Stomach (tissue), 9 donors: Measurements from ENCODE around the gene CUL1. TPM values are rescaled to one million over a fixed set of nuclear protein-coding genes. Genes with fewer than 3 reads are reported as not detected.

Source experiments
- DNase-seq, 2 donors: peaks; one replicate each; pipeline versions ENCODE4 v3.0.0 to v3.0.0-alpha.2; 2013 to 2019
- H3K27ac ChIP-seq, 5 donors: fragments of 200-600 bp in 4 of 5; sonication (generic) in 4 of 5; one replicate each; pipeline ENCODE4 v1.5.1; 2013 to 2019; ENCODE audit warnings: mild to moderate bottlenecking in 1 of 5, moderate library complexity in 1 of 5
- H3K27me3 ChIP-seq, 3 donors: fragments of 200-600 bp; sonication (generic); one replicate each; pipeline ENCODE4 v1.5.1; 2017 to 2019; ENCODE audit warnings: mixed run types in 1 of 3
- H3K36me3 ChIP-seq, 4 donors: fragments of 200-600 bp; sonication (generic); 1 replicate in 3 of 4; 2 replicates in 1 of 4; pipeline ENCODE4 v1.5.1; 2016 to 2019
- H3K4me1 ChIP-seq, 4 donors: fragments of 200-600 bp; sonication (generic); one replicate each; pipeline ENCODE4 v1.5.1; 2016 to 2019
- H3K4me3 ChIP-seq, 4 donors: fragments of 200-600 bp; sonication (generic) in 3 of 4; one replicate each; pipeline ENCODE4 v1.5.1; 2016 to 2019; ENCODE audit warnings: mild to moderate bottlenecking in 1 of 4
- H3K9me3 ChIP-seq, 4 donors: fragments of 200-600 bp; sonication (generic); one replicate each; pipeline ENCODE4 v1.5.1; 2016 to 2019
- EP300 ChIP-seq: sonication (generic); formaldehyde crosslinking; IDR thresholded peaks from one replicate; pipeline ENCODE4 v1.6.1; 2017; ENCODE audit warnings: antibody characterized with exemption
- POLR2A ChIP-seq, 4 donors: fragments of 450-650 bp; IDR thresholded peaks; one replicate each; pipeline ENCODE4 v1.6.1; 2016; ENCODE audit warnings: antibody characterized with exemption in 4 of 4, control low read depth in 2 of 4, mild to moderate bottlenecking in 1 of 4, moderate library complexity in 1 of 4
- POLR2AphosphoS5 ChIP-seq, 3 donors: sonication (generic); formaldehyde crosslinking; IDR thresholded peaks; one replicate each; pipeline ENCODE4 v1.6.1; 2016; ENCODE audit warnings: antibody characterized with exemption in 3 of 3
- WGBS, 5 donors: extraction: QIAGEN DNeasy Blood & Tissue Kit in 3 of 5; methylation state at CpG; one replicate each; pipeline versions ENCODE4 v1.1.5 to v1.1.7; 2013 to 2018; 5-methylcytosine and 5-hydroxymethylcytosine counted together
- intact Hi-C: fragments of 100-400 bp; cut with DNase I; formaldehyde crosslinking; loops from one replicate; pipeline ENCODE4 v1.15.1; 2023; ENCODE audit warnings: low total_unique reads
- polyA plus RNA-seq, 3 donors: library from polyadenylated mRNA; stranded (reverse); fragments of 200-250 nt; gene quantifications; one replicate each; pipeline ENCODE4 v1.2.3, GENCODE V29; 2013
- total RNA-seq, 5 donors: library from RNA; depleted of rRNA; stranded (reverse); fragments of >200 nt; gene quantifications; one replicate each; pipeline versions ENCODE4 v1.1.0 to v1.2.3, GENCODE V29; 2014 to 2016
- TF ChIP-seq, protein P1 (sequence below), 7 experiments: fragments of 450-650 bp in 4 of 7; fragments of 200-600 bp in 3 of 7; sonication (generic) in 3 of 7; IDR thresholded peaks; one replicate each; pipeline ENCODE4 v1.5.1; 2016 to 2019; ENCODE audit warnings: antibody characterized with exemption in 7 of 7, control low read depth in 2 of 7, mild to moderate bottlenecking in 1 of 7
- donor health status: healthy with polysubstance abuse.
- donor health status: Bipolar disorder and iron deficiency.
- donor health status: healthy.

Gene CUL1
- total and polyA plus RNA-seq, 8 donors: 22.5 to 56.4 (median 29.2) TPM

GRCh38 chr7:148735967-148736366 lies 37.3 kb downstream of the CUL1 start:
- DNase-seq: no peak
- Histone ChIP-seq H3K27me3 (no peaks in the 10 kb centered on the region), H3K4me1 (peaks cover 0 to 34% (median 13%) of the 10 kb centered on the region in 4 donors), H3K27ac (no peak overlapping the region), H3K36me3 (peaks cover 14 to 84% (median 63%) of the 10 kb centered on the region in 4 donors), H3K9me3 (no peaks in the 10 kb centered on the region), H3K4me3 (no peak overlapping the region)
- WGBS, 5 donors: 94 to 99% (median 97%) methylated on average over 3 of the region's 3 CpGs
- TF ChIP-seq, protein P1, sequence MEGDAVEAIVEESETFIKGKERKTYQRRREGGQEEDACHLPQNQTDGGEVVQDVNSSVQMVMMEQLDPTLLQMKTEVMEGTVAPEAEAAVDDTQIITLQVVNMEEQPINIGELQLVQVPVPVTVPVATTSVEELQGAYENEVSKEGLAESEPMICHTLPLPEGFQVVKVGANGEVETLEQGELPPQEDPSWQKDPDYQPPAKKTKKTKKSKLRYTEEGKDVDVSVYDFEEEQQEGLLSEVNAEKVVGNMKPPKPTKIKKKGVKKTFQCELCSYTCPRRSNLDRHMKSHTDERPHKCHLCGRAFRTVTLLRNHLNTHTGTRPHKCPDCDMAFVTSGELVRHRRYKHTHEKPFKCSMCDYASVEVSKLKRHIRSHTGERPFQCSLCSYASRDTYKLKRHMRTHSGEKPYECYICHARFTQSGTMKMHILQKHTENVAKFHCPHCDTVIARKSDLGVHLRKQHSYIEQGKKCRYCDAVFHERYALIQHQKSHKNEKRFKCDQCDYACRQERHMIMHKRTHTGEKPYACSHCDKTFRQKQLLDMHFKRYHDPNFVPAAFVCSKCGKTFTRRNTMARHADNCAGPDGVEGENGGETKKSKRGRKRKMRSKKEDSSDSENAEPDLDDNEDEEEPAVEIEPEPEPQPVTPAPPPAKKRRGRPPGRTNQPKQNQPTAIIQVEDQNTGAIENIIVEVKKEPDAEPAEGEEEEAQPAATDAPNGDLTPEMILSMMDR (IDR thresholded peaks at IDR 0.05): no peak
- TF ChIP-seq POLR2A (IDR thresholded peaks at IDR 0.05) (no peak), POLR2AphosphoS5 (IDR thresholded peaks at IDR 0.05) (no peak), EP300 (no peak)
- intact Hi-C loops: no loop called here

DNA sequence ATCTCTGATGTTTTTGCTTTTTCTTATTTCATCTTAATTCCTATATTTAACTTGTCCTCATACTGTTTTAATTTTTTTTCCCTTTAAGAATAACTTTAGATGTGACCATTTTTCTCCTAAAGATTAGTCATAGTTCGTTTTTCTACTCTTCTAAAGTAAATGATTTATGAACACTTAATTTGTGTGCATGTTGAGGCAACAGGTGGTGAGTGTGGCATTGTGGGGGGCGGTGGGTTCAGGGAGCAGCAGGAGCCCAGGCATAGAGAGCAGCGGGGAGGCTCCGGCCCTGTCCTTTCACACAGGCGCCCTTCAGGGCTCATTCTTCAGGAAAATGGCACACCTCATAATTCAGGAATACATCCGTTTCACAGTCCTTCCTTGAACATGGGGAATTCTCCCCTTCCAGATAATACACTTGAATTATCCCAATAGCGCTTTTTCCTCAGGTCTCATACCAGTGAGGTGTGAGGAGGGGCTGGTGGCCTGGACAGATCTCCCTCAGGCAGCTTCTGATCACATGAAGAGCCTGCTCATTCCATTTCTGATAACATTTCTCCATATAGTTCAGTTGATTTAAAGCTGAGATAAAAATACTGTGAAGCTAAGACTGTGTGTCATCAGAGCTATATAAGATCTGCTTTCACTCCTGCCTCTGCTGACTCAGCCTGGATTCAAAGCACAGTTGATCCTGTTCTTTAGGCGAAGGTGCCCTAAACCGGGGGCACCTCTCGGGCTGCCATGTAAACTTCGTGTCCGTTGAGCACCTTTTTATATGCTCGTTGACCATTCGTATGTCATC lies 40.2 kb downstream of the CUL1 start:
- Histone ChIP-seq H3K36me3 (peaks cover 0 to 78% (median 68%) of the 10 kb centered on the region in 4 donors), H3K9me3 (no peaks in the 10 kb centered on the region), H3K4me1 (peaks cover 0 to 10% (median 4%) of the 10 kb centered on the region in 4 donors), H3K27me3 (no peaks in the 10 kb centered on the region), H3K4me3 (no peak overlapping the region), H3K27ac (no peak overlapping the region)
- TF ChIP-seq POLR2AphosphoS5 (IDR thresholded peaks at IDR 0.05): no peak
- no peak for TF ChIP-seq POLR2A (IDR thresholded peaks at IDR 0.05)
- TF ChIP-seq, protein P1 (IDR thresholded peaks at IDR 0.05): no peak
- TF ChIP-seq EP300: no peak
- no peak for DNase-seq
- WGBS, 5 donors: 90 to 94% (median 91%) methylated on average over 14 of the region's 14 CpGs
- intact Hi-C loops: no loop called here

DNA sequence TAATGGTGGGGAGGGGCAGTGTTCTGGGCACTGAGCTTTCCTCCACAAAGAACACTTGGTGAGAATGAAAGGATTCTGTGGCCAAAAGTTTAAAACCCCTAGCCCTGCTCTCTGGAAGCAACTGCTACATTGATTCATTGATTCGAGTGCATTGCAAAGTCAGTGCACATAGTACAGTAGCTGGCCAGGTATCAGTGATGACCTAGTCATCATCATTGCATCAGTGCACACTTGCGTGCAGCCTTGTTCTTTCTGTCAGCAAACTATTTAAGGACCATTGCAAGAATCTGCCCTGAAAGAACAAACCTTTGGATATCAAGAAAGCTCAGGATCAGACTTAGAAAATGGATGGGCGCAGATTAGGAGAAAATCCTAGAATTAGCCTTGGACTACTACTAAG lies 47.4 kb downstream of the CUL1 start:
- Histone ChIP-seq H3K4me3 (no peak overlapping the region), H3K4me1 (peaks cover 0 to 5% (median 0%) of the 10 kb centered on the region in 4 donors), H3K9me3 (no peaks in the 10 kb centered on the region), H3K27ac (no peak overlapping the region), H3K27me3 (no peaks in the 10 kb centered on the region), H3K36me3 (peaks cover 0 to 26% (median 22%) of the 10 kb centered on the region in 4 donors)
- intact Hi-C loops: no loop called here
- TF ChIP-seq POLR2A (IDR thresholded peaks at IDR 0.05) (no peak), EP300 (no peak), POLR2AphosphoS5 (IDR thresholded peaks at IDR 0.05) (no peak)
- TF ChIP-seq, protein P1 (IDR thresholded peaks at IDR 0.05): no peak
- 81 to 96% (median 88%) methylated on average over 3 of the region's 3 CpGs for WGBS, 5 donors
- DNase-seq: no peak

DNA sequence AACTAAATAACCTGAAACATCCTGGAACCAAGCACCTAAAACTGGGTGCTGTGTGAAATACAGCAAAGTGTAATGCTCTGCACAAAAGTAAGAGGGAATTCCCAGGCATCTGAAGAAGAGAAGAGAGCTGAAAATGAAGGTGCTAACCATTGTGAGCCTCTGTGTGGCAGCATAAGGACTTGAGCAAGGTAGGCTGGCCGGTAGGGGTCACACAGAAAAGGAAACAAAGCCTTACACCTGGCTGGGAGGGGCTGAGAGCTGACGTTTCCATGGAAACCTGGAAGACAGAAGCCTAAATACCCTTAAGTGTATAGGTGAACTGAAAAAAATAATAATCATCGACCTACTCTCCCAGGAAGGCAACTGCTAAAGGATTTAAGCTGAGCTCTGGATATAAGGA lies 48.6 kb downstream of the CUL1 start:
- TF ChIP-seq POLR2A (IDR thresholded peaks at IDR 0.05) (no peak), EP300 (no peak), POLR2AphosphoS5 (IDR thresholded peaks at IDR 0.05) (no peak)
- TF ChIP-seq, protein P1 (IDR thresholded peaks at IDR 0.05): no peak

More for the DNA sequence above, 48.6 kb downstream of the CUL1 start:
- Histone ChIP-seq H3K9me3 (no peaks in the 10 kb centered on the region), H3K4me3 (no peak overlapping the region), H3K4me1 (peaks cover 0 to 5% (median 0%) of the 10 kb centered on the region in 4 donors), H3K36me3 (peaks cover 0 to 14% (median 11%) of the 10 kb centered on the region in 4 donors), H3K27me3 (no peaks in the 10 kb centered on the region), H3K27ac (no peak overlapping the region)
- 29 to 47% (median 37%) methylated on average over 3 of the region's 3 CpGs for WGBS, 5 donors
- intact Hi-C loops: no loop called here
- DNase-seq: peak in 1 of 2 donors; percentile 82
